Testis (tissue), 2 donors: ENCODE results near the gene PRKAR1B.

ENCODE experiments used
- POLR2A ChIP-seq: fragments of 450-650 bp; IDR thresholded peaks from one replicate; pipeline ENCODE4 v1.6.1; 2017; ENCODE audit warnings: antibody characterized with exemption, mild to moderate bottlenecking, moderate library complexity
- TF ChIP-seq, protein P1 (sequence below), 3 experiments: fragments of 450-650 bp in 2 of 3; fragments of 200-600 bp in 1 of 3; sonication (generic) in 1 of 3; IDR thresholded peaks; one replicate each; pipeline ENCODE4 v1.5.1; 2016 to 2019; ENCODE audit warnings: antibody characterized with exemption in 3 of 3, mild to moderate bottlenecking in 2 of 3, moderate library complexity in 1 of 3

DNA sequence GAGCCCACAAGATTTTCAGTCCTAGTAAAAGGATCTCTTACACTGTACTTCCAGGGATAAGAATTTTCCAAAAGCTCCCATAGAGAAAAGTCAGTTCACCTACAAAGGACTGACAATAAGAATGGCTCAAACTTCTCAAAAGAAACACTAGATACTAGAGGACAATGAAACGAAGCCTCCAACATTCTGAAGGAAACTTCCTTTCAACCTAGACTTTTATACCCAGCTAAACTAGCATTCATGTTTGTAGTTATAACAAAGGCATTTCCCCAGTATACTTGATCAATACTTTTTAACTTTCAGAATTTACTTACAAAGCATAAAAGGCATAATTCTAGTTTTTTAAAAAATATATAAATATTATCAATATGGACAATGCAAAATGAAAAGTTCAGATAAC lies 41.5 kb downstream of the PRKAR1B start:
- TF ChIP-seq, protein P1, sequence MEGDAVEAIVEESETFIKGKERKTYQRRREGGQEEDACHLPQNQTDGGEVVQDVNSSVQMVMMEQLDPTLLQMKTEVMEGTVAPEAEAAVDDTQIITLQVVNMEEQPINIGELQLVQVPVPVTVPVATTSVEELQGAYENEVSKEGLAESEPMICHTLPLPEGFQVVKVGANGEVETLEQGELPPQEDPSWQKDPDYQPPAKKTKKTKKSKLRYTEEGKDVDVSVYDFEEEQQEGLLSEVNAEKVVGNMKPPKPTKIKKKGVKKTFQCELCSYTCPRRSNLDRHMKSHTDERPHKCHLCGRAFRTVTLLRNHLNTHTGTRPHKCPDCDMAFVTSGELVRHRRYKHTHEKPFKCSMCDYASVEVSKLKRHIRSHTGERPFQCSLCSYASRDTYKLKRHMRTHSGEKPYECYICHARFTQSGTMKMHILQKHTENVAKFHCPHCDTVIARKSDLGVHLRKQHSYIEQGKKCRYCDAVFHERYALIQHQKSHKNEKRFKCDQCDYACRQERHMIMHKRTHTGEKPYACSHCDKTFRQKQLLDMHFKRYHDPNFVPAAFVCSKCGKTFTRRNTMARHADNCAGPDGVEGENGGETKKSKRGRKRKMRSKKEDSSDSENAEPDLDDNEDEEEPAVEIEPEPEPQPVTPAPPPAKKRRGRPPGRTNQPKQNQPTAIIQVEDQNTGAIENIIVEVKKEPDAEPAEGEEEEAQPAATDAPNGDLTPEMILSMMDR (IDR thresholded peaks at IDR 0.05) = no peak
- no peak for TF ChIP-seq POLR2A
